GM23338 (cell line): ENCODE measurements around the gene XAB2. TPM values are rescaled to one million over a fixed set of nuclear protein-coding genes. Genes with fewer than 3 reads are reported as not detected.

Source experiments
- ATAC-seq: fragments of 200-7000 bp; cut with Tn5 transposase; 3 replicates; pipeline ENCODE4 v1.9.1; 2020
- DNase-seq: peaks from one replicate; pipeline ENCODE4 v3.0.0-alpha.2; 2015; ENCODE audit warnings: low spot score
- H2AFZ ChIP-seq: fragments of 200-600 bp; sonication (generic); 2 replicates; pipeline ENCODE4 v1.8.0; 2016; ENCODE audit warnings: antibody characterized with exemption, mild to moderate bottlenecking, moderate library complexity
- H3F3A ChIP-seq: fragments of 200-600 bp; sonication (generic); replicated peaks from 2 replicates; pipeline ENCODE4 v1.8.0; 2017; ENCODE audit warnings: antibody characterized with exemption, mixed run types, low read depth
- H3K27ac ChIP-seq: fragments of 200-600 bp; sonication (generic); 2 replicates; pipeline ENCODE4 v1.6.1; 2016; ENCODE audit warnings: low read depth
- H3K27me3 ChIP-seq: fragments of 200-600 bp; sonication (generic); 2 replicates; pipeline ENCODE4 v1.8.0; 2016; ENCODE audit warnings: mild to moderate bottlenecking, mixed run types, moderate library complexity; ENCODE audit not compliant: insufficient read depth
- H3K36me3 ChIP-seq: fragments of 200-600 bp; sonication (generic); 2 replicates; pipeline ENCODE4 v1.8.0; 2016; ENCODE audit warnings: mild to moderate bottlenecking; ENCODE audit not compliant: insufficient read depth
- H3K4me1 ChIP-seq: fragments of 200-600 bp; sonication (generic); 2 replicates; pipeline ENCODE4 v1.8.0; 2016; ENCODE audit warnings: mild to moderate bottlenecking, moderate library complexity; ENCODE audit not compliant: insufficient read depth
- H3K4me2 ChIP-seq: fragments of 200-600 bp; sonication (generic); 2 replicates; pipeline ENCODE4 v1.7.1; 2017; ENCODE audit warnings: mixed run types
- H3K4me3 ChIP-seq: fragments of 200-600 bp; sonication (generic); 2 replicates; pipeline ENCODE4 v1.6.1; 2016; ENCODE audit warnings: mixed run types
- H3K79me2 ChIP-seq: fragments of 200-600 bp; sonication (generic); replicated peaks from 2 replicates; pipeline ENCODE4 v1.8.0; 2017; ENCODE audit warnings: mild to moderate bottlenecking; ENCODE audit not compliant: insufficient read depth
- H3K9me2 ChIP-seq: fragments of 200-600 bp; sonication (generic); 2 replicates; pipeline ENCODE4 v1.8.0; 2017; ENCODE audit not compliant: insufficient read depth
- H4K20me1 ChIP-seq: fragments of 200-600 bp; sonication (generic); replicated peaks from 2 replicates; pipeline ENCODE4 v1.8.0; 2017; ENCODE audit warnings: mild to moderate bottlenecking; ENCODE audit not compliant: insufficient read depth
- H3K27ac Mint-ChIP-seq: 2 replicates; pipeline ENCODE4 v1.8.0; 2020; ENCODE audit warnings: inconsistent platforms, mild to moderate bottlenecking, moderate library complexity, mixed read lengths
- H3K27me3 Mint-ChIP-seq: 3 replicates; pipeline ENCODE4 v1.8.0; 2022; ENCODE audit warnings: low read depth, mild to moderate bottlenecking, moderate library complexity, mixed read lengths, inconsistent platforms; ENCODE audit not compliant: insufficient read depth, poor library complexity
- H3K36me3 Mint-ChIP-seq: 3 replicates; pipeline ENCODE4 v1.8.0; 2021; ENCODE audit warnings: low read depth, mild to moderate bottlenecking, inconsistent platforms, moderate library complexity, mixed read lengths
- H3K4me1 Mint-ChIP-seq: 3 replicates; pipeline ENCODE4 v1.8.0; 2020; ENCODE audit warnings: mild to moderate bottlenecking, inconsistent platforms, mixed read lengths
- H3K4me3 Mint-ChIP-seq: 3 replicates; pipeline ENCODE4 v1.8.0; 2021; ENCODE audit warnings: moderate library complexity, mild to moderate bottlenecking, inconsistent platforms, mixed read lengths
- H3K9me3 Mint-ChIP-seq: 3 replicates; pipeline ENCODE4 v1.8.0; 2020; ENCODE audit warnings: moderate library complexity, mild to moderate bottlenecking, inconsistent platforms, mixed read lengths
- CREB1 ChIP-seq: fragments of 250-450 bp; sonication (Bioruptor Pico); IDR thresholded peaks from 2 replicates; pipeline ENCODE4 v1.5.0; 2020; ENCODE audit warnings: low read depth, mild to moderate bottlenecking, moderate library complexity
- CTCF ChIP-seq, 2 experiments: fragments of 200-600 bp in 1 of 2; sonication (generic) in 1 of 2; conservative IDR thresholded peaks; 2 replicates each; pipeline versions ENCODE4 v1.5.1 to v1.6.1; 2016 to 2017; ENCODE audit warnings: antibody characterized with exemption in 2 of 2, low read depth in 2 of 2, mild to moderate bottlenecking in 2 of 2, moderate library complexity in 1 of 2
- ETS1 ChIP-seq: IDR thresholded peaks from 2 replicates; pipeline ENCODE4 v1.6.1; 2016; ENCODE audit warnings: antibody characterized with exemption
- EZH2 ChIP-seq: fragments of 200-600 bp; sonication (generic); IDR thresholded peaks from one replicate; pipeline ENCODE4 v1.8.0; 2017; ENCODE audit warnings: antibody characterized with exemption, mild to moderate bottlenecking, low read depth; ENCODE audit not compliant: unreplicated experiment
- EZH2phosphoT487 ChIP-seq: fragments of 200-600 bp; sonication (generic); IDR thresholded peaks from one replicate; pipeline ENCODE4 v1.8.1; 2018; ENCODE audit warnings: antibody characterized with exemption; ENCODE audit not compliant: unreplicated experiment
- JUNB ChIP-seq: IDR thresholded peaks from one replicate; pipeline ENCODE4 v1.6.1; 2016; ENCODE audit warnings: antibody characterized with exemption; ENCODE audit not compliant: unreplicated experiment
- NANOG ChIP-seq: IDR thresholded peaks from 2 replicates; pipeline ENCODE4 v1.6.1; 2016; ENCODE audit warnings: antibody characterized with exemption, borderline replicate concordance
- POLR2AphosphoS5 ChIP-seq: IDR thresholded peaks from 2 replicates; pipeline ENCODE4 v1.6.1; 2016; ENCODE audit warnings: antibody characterized with exemption, low read depth
- REST ChIP-seq: IDR thresholded peaks from one replicate; pipeline ENCODE4 v1.6.1; 2018; ENCODE audit warnings: antibody characterized with exemption; ENCODE audit not compliant: unreplicated experiment
- STAT1 ChIP-seq: IDR thresholded peaks from one replicate; pipeline ENCODE4 v1.6.1; 2016; ENCODE audit warnings: antibody characterized with exemption; ENCODE audit not compliant: unreplicated experiment
- ZNF114 ChIP-seq: fragments of 250-450 bp; sonication (Bioruptor Pico); IDR thresholded peaks from 2 replicates; pipeline ENCODE4 v1.5.0; 2020; ENCODE audit warnings: mild to moderate bottlenecking, moderate library complexity
- polyA plus RNA-seq: library from polyadenylated mRNA; unstranded; fragments of >200 nt; fragmentation: Nextera tagmentation; extraction: Ambion mirVana; gene quantifications from 2 replicates; pipeline ENCODE4 v1.2.1, GENCODE V29; 2016
- total RNA-seq: library from RNA; depleted of rRNA; stranded (reverse); fragments of >200 nt; shearing (Covaris generic); gene quantifications from 2 replicates; pipeline ENCODE4 v1.2.3, GENCODE V29; 2014

XAB2 gene
- total and polyA plus RNA-seq, 2 experiments from 2014 or later = 18.4 to 69.0 TPM

GRCh38 chr19:7625763-7626372 is 3.5 kb downstream of the XAB2 start:
- H3K9me2 ChIP-seq = no peaks in the 10 kb centered on the region
- no peak overlapping the region for H3K4me3 ChIP-seq
- no peak overlapping the region for H3K27ac ChIP-seq
- Mint-ChIP-seq H3K4me1 (peaks cover 16% of the 10 kb centered on the region), H3K27me3 (peaks cover 13% of the 10 kb centered on the region), H3K27ac (no peak overlapping the region), H3K4me3 (no peak overlapping the region), H3K9me3 (no peaks in the 10 kb centered on the region; the same call in 2 of the 3 replicates), H3K36me3 (peaks cover 27% of the 10 kb centered on the region)
- TF ChIP-seq REST (no peak), EZH2 (no peak), NANOG (no peak)
- H4K20me1 ChIP-seq = peaks cover 8% of the 10 kb centered on the region
- ATAC-seq = no peak
- H3K4me2 ChIP-seq = no peak overlapping the region
- peaks cover 42% of the 10 kb centered on the region for H3K79me2 ChIP-seq
- H3K36me3 ChIP-seq = no peaks in the 10 kb centered on the region; the same call in 1 of the 2 replicates
- H3F3A ChIP-seq = no peaks in the 10 kb centered on the region
- no peaks in the 10 kb centered on the region for H3K27me3 ChIP-seq
- no peak overlapping the region for H2AFZ ChIP-seq
- peaks cover 13% of the 10 kb centered on the region; the same call in 1 of the 2 replicates for H3K4me1 ChIP-seq
- no peak for DNase-seq

GRCh38 chr19:7624810-7625209 is 4.5 kb downstream of the XAB2 start:
- Histone ChIP-seq H3K27me3 (no peaks in the 10 kb centered on the region), H3K4me3 (no peak overlapping the region), H3K79me2 (peaks cover 31% of the 10 kb centered on the region), H3K4me1 (peaks cover 6% of the 10 kb centered on the region; the same call in 1 of the 2 replicates), H3K27ac (no peak overlapping the region), H3K4me2 (no peak overlapping the region), H2AFZ (no peak overlapping the region), H3F3A (no peaks in the 10 kb centered on the region), H4K20me1 (peaks cover 8% of the 10 kb centered on the region), H3K9me2 (no peaks in the 10 kb centered on the region), H3K36me3 (no peaks in the 10 kb centered on the region; the same call in 1 of the 2 replicates)
- ATAC-seq (no peak), DNase-seq (no peak)
- Mint-ChIP-seq H3K36me3 (peaks cover 27% of the 10 kb centered on the region), H3K4me1 (peaks cover 9% of the 10 kb centered on the region), H3K27ac (no peak overlapping the region), H3K4me3 (no peak overlapping the region), H3K9me3 (no peaks in the 10 kb centered on the region; the same call in 2 of the 3 replicates), H3K27me3 (peaks cover 9% of the 10 kb centered on the region)
- TF ChIP-seq JUNB (no peak), NANOG (no peak), CREB1 (CRISPR knock-in tag) (no peak), STAT1 (no peak), ZNF114 (CRISPR knock-in tag) (no peak), ETS1 (no peak), EZH2 (no peak), CTCF (conservative IDR thresholded peaks at IDR 0.05; ENCODE audit: low read depth in 2 of 2) (no peak), EZH2phosphoT487 (no peak), REST (no peak), POLR2AphosphoS5 (no peak)
